GM19239 (cell line): Measurements from ENCODE around the gene TVP23A.

Experiments used
- DNase-seq: peaks from one replicate; pipeline ENCODE4 v3.0.0; 2011; ENCODE audit warnings: low spot score; ENCODE audit not compliant: insufficient read length
- FAIRE-seq: peaks from 2 replicates; lab custom pipeline; 2011; peaks lifted over from hg19 to GRCh38; lab: Jason Lieb, UNC

TVP23A gene

GRCh38 chr16:10728003-10728887 lies 90.3 kb downstream of the TVP23A start:
- no peak for DNase-seq
- no peak for FAIRE-seq
